Measurements from ENCODE around the gene PDZRN3.

The PDZRN3 gene

GRCh38 chr3:73624821-73625665, at the start of gene PDZRN3:
TSS of gene PDZRN3 (minus strand) at chr3:73624941.
- DNase-seq: peak; percentile 65

GRCh38 chr3:73674280-73674679, 49.5 kb upstream of the PDZRN3 start:
- no peak for DNase-seq

GRCh38 chr3:73669260-73669659, 44.5 kb upstream of the PDZRN3 start:
- no peak for DNase-seq

GRCh38 chr3:73668391-73668790, 43.6 kb upstream of the PDZRN3 start:
- DNase-seq: no peak

- DNase-seq: no peak
These were observed 43.1 kb upstream of the PDZRN3 start for GRCh38 chr3:73667889-73668288.

GRCh38 chr3:73665286-73665685, 40.5 kb upstream of the PDZRN3 start:
- no peak for DNase-seq

- DNase-seq: no peak
These were observed 39.6 kb upstream of the PDZRN3 start for GRCh38 chr3:73664389-73664788.

GRCh38 chr3:73663495-73663894, 38.8 kb upstream of the PDZRN3 start:
- DNase-seq: no peak

GRCh38 chr3:73661265-73661664, 36.5 kb upstream of the PDZRN3 start:
- DNase-seq: no peak

GRCh38 chr3:73658227-73658626, 33.5 kb upstream of the PDZRN3 start:
- no peak for DNase-seq

- DNase-seq: no peak
These were observed 32.4 kb upstream of the PDZRN3 start for GRCh38 chr3:73657186-73657585.

GRCh38 chr3:73656241-73656890, 31.6 kb upstream of the PDZRN3 start:
- no peak for DNase-seq

- no peak for DNase-seq
These were observed 30.5 kb upstream of the PDZRN3 start for GRCh38 chr3:73655197-73655596.

- no peak for DNase-seq
These were observed 29.1 kb upstream of the PDZRN3 start for GRCh38 chr3:73653877-73654276.

GRCh38 chr3:73653351-73653750, 28.6 kb upstream of the PDZRN3 start:
- DNase-seq: no peak

- DNase-seq: no peak
These were observed 28.2 kb upstream of the PDZRN3 start for GRCh38 chr3:73652896-73653295.

GRCh38 chr3:73637042-73637441, 12.3 kb upstream of the PDZRN3 start:
- no peak for DNase-seq

- no peak for DNase-seq
These were observed 10.5 kb upstream of the PDZRN3 start for GRCh38 chr3:73635254-73635653.

GRCh38 chr3:73633916-73634344, 9.2 kb upstream of the PDZRN3 start:
- no peak for DNase-seq

GRCh38 chr3:73633453-73633852, 8.7 kb upstream of the PDZRN3 start:
- DNase-seq: no peak

- DNase-seq: no peak
These were observed 1.4 kb upstream of the PDZRN3 start for GRCh38 chr3:73626106-73626505.

GRCh38 chr3:73624017-73624820, 522 bp downstream of the PDZRN3 start:
- DNase-seq: no peak

- no peak for DNase-seq
These were observed 1.4 kb downstream of the PDZRN3 start for GRCh38 chr3:73623346-73623745.
